Cerebellar nuclear complex (tissue), 1 donor: ENCODE results near the gene SLC15A1.
"Not testable (repeated sequence)": the region's sequence is repeated elsewhere in the genome, so short reads cannot be mapped to it uniquely, and the experiment has no call there.

ENCODE experiments used
- DNase-seq, 2 experiments: peaks; one replicate each; lab custom pipeline; 2025; lab: John Stamatoyannopoulos, UW

Gene SLC15A1

GRCh38 chr13:98781470-98781869 lies 29.0 kb upstream of the SLC15A1 start:
- DNase-seq: no peak

- no peak for DNase-seq
Measured at GRCh38 chr13:98781045-98781444, 28.6 kb upstream of the SLC15A1 start.

GRCh38 chr13:98780451-98780850 lies 28.0 kb upstream of the SLC15A1 start:
- DNase-seq: no peak

GRCh38 chr13:98779695-98780094 lies 27.2 kb upstream of the SLC15A1 start:
- DNase-seq: no peak

GRCh38 chr13:98778749-98779148 lies 26.3 kb upstream of the SLC15A1 start:
- DNase-seq: no peak

- no peak for DNase-seq
Measured at GRCh38 chr13:98776644-98777043, 24.2 kb upstream of the SLC15A1 start.

GRCh38 chr13:98775844-98776598 lies 23.5 kb upstream of the SLC15A1 start:
- no peak for DNase-seq

- DNase-seq: no peak
Measured at GRCh38 chr13:98775386-98775785, 22.9 kb upstream of the SLC15A1 start.

- DNase-seq: no peak
Measured at GRCh38 chr13:98774776-98775175, 22.3 kb upstream of the SLC15A1 start.

GRCh38 chr13:98773921-98774320 lies 21.4 kb upstream of the SLC15A1 start:
- no peak for DNase-seq

GRCh38 chr13:98772794-98773452 lies 20.5 kb upstream of the SLC15A1 start:
- DNase-seq: no peak

GRCh38 chr13:98771838-98772611 lies 19.6 kb upstream of the SLC15A1 start:
- no peak for DNase-seq

GRCh38 chr13:98769736-98770135 lies 17.3 kb upstream of the SLC15A1 start:
- no peak for DNase-seq

- no peak for DNase-seq
Measured at GRCh38 chr13:98768522-98768921, 16.1 kb upstream of the SLC15A1 start.

GRCh38 chr13:98766697-98767096 lies 14.2 kb upstream of the SLC15A1 start:
- DNase-seq: no peak

GRCh38 chr13:98765996-98766519 lies 13.6 kb upstream of the SLC15A1 start:
- no peak for DNase-seq

GRCh38 chr13:98761986-98762616 lies 9.6 kb upstream of the SLC15A1 start:
- DNase-seq: no peak

GRCh38 chr13:98761126-98761985 lies 8.9 kb upstream of the SLC15A1 start:
- DNase-seq: no peak

- DNase-seq: no peak
Measured at GRCh38 chr13:98755729-98756128, 3.3 kb upstream of the SLC15A1 start.

GRCh38 chr13:98755116-98755515 lies 2.6 kb upstream of the SLC15A1 start:
- no peak for DNase-seq

GRCh38 chr13:98754468-98754867 lies 2.0 kb upstream of the SLC15A1 start:
- not testable (repeated sequence) for DNase-seq
